OCI-LY1 (cell line): ENCODE data around the gene MYH15.

Experiments
- H2AFZ ChIP-seq: fragments of 200-600 bp; sonication (generic), shearing (Covaris generic); 2 replicates; pipeline ENCODE4 v1.6.0; 2014; ENCODE audit warnings: antibody characterized with exemption, mild to moderate bottlenecking, low read length
- H3F3A ChIP-seq: fragments of 200-600 bp; sonication (generic), shearing (Covaris generic); 2 replicates; pipeline ENCODE4 v1.6.0; 2014; ENCODE audit warnings: mild to moderate bottlenecking, antibody characterized with exemption, low read length, moderate library complexity; ENCODE audit not compliant: insufficient read depth
- H3K27ac ChIP-seq: fragments of 200-600 bp; sonication (generic); 2 replicates; pipeline ENCODE4 v1.5.1; 2014; ENCODE audit warnings: low read length, mixed run types, mild to moderate bottlenecking, low read depth; ENCODE audit not compliant: poor library complexity, severe bottlenecking
- H3K27me3 ChIP-seq: fragments of 200-600 bp; sonication (generic); 2 replicates; pipeline ENCODE4 v1.6.0; 2014; ENCODE audit warnings: antibody characterized with exemption, mild to moderate bottlenecking, low read length, moderate library complexity; ENCODE audit not compliant: insufficient read depth
- H3K36me3 ChIP-seq: fragments of 200-600 bp; sonication (generic); 2 replicates; pipeline ENCODE4 v1.6.1; 2014; ENCODE audit warnings: mild to moderate bottlenecking, antibody characterized with exemption, low read length, moderate library complexity, mixed read lengths; ENCODE audit not compliant: insufficient read depth
- H3K4me1 ChIP-seq: fragments of 200-600 bp; sonication (generic); 2 replicates; pipeline ENCODE4 v1.5.1; 2014; ENCODE audit warnings: mild to moderate bottlenecking, low read length, moderate library complexity; ENCODE audit not compliant: insufficient read depth, severe bottlenecking
- H3K4me2 ChIP-seq: fragments of 200-600 bp; sonication (generic), shearing (Covaris generic); 2 replicates; pipeline ENCODE4 v1.6.1; 2014; ENCODE audit warnings: low read length
- H3K4me3 ChIP-seq: fragments of 200-600 bp; sonication (generic); 2 replicates; pipeline ENCODE4 v1.5.1; 2014; ENCODE audit warnings: low read length, low read depth, mild to moderate bottlenecking, mixed read lengths; ENCODE audit not compliant: poor library complexity, severe bottlenecking
- H3K79me2 ChIP-seq: fragments of 200-600 bp; shearing (Covaris generic); 2 replicates; pipeline ENCODE4 v1.6.1; 2016; ENCODE audit warnings: mixed run types, low read length, mixed read lengths; ENCODE audit not compliant: insufficient read depth
- H3K9ac ChIP-seq: fragments of 200-600 bp; sonication (generic), shearing (Covaris generic); 2 replicates; pipeline ENCODE4 v1.6.1; 2014; ENCODE audit warnings: mild to moderate bottlenecking, low read length, mixed read lengths
- H3K9me2 ChIP-seq: fragments of 200-600 bp; sonication (generic), shearing (Covaris generic); 2 replicates; pipeline ENCODE4 v1.6.1; 2014; ENCODE audit warnings: low read depth, mild to moderate bottlenecking, low read length, mixed read lengths
- H3K9me3 ChIP-seq: fragments of 200-600 bp; shearing (Covaris generic); 2 replicates; pipeline ENCODE4 v1.6.1; 2014; ENCODE audit warnings: low read length, mixed read lengths
- H4K20me1 ChIP-seq: fragments of 200-600 bp; sonication (generic), shearing (Covaris generic); 2 replicates; pipeline ENCODE4 v1.6.0; 2016; ENCODE audit warnings: mild to moderate bottlenecking, low read length; ENCODE audit not compliant: insufficient read depth
- CTCF ChIP-seq: fragments of 200-600 bp; sonication (generic), shearing (Covaris generic); IDR thresholded peaks from 2 replicates; pipeline ENCODE4 v1.5.1; 2017; ENCODE audit warnings: mild to moderate bottlenecking, antibody characterized with exemption, low read length, moderate library complexity, mixed read lengths
- EZH2 ChIP-seq: fragments of 200-600 bp; sonication (generic), shearing (Covaris generic); IDR thresholded peaks from 2 replicates; pipeline ENCODE4 v1.8.0; 2017; ENCODE audit warnings: borderline replicate concordance, mixed run types, mild to moderate bottlenecking, antibody characterized with exemption, low read length, moderate library complexity, mixed read lengths

The MYH15 gene

GRCh38 chr3:108334701-108335100 lies 175.7 kb downstream of the MYH15 start:
- TF ChIP-seq CTCF = no peak
- no peaks in the 10 kb centered on the region for H3K36me3 ChIP-seq
- H3K9ac ChIP-seq = no peak overlapping the region
- no peaks in the 10 kb centered on the region for H3F3A ChIP-seq
- H3K9me2 ChIP-seq = no peaks in the 10 kb centered on the region
- H3K4me2 ChIP-seq = no peak overlapping the region
- no peak overlapping the region for H3K4me3 ChIP-seq
- no peak overlapping the region for H2AFZ ChIP-seq
- H3K4me1 ChIP-seq = no peaks in the 10 kb centered on the region
- no peaks in the 10 kb centered on the region for H4K20me1 ChIP-seq
- no peaks in the 10 kb centered on the region for H3K79me2 ChIP-seq
- no peaks in the 10 kb centered on the region for H3K9me3 ChIP-seq
- no peaks in the 10 kb centered on the region for H3K27me3 ChIP-seq
- no peak overlapping the region for H3K27ac ChIP-seq

- H3K27ac ChIP-seq = no peak overlapping the region
- H3K36me3 ChIP-seq = no peaks in the 10 kb centered on the region
- no peak overlapping the region for H2AFZ ChIP-seq
- no peaks in the 10 kb centered on the region for H3K9me3 ChIP-seq
- H3F3A ChIP-seq = no peaks in the 10 kb centered on the region
- no peaks in the 10 kb centered on the region for H3K27me3 ChIP-seq
- H3K9me2 ChIP-seq = no peaks in the 10 kb centered on the region
- H4K20me1 ChIP-seq = no peaks in the 10 kb centered on the region
- H3K4me2 ChIP-seq = no peak overlapping the region
- H3K79me2 ChIP-seq = no peaks in the 10 kb centered on the region
- H3K9ac ChIP-seq = no peak overlapping the region
- H3K4me1 ChIP-seq = no peaks in the 10 kb centered on the region
- H3K4me3 ChIP-seq = no peak overlapping the region
- TF ChIP-seq CTCF (no peak), EZH2 (no peak)
These were observed 176.4 kb downstream of the MYH15 start for GRCh38 chr3:108333961-108334360.

- Histone ChIP-seq H4K20me1 (no peaks in the 10 kb centered on the region), H3K9me3 (no peaks in the 10 kb centered on the region), H3K36me3 (no peaks in the 10 kb centered on the region), H2AFZ (no peak overlapping the region), H3K27me3 (no peaks in the 10 kb centered on the region), H3K27ac (no peak overlapping the region), H3K9ac (no peak overlapping the region), H3K4me2 (no peak overlapping the region), H3K4me1 (no peaks in the 10 kb centered on the region), H3K4me3 (no peak overlapping the region), H3F3A (no peaks in the 10 kb centered on the region), H3K79me2 (no peaks in the 10 kb centered on the region), H3K9me2 (no peaks in the 10 kb centered on the region)
- TF ChIP-seq CTCF (no peak), EZH2 (no peak)
These were observed 178.6 kb downstream of the MYH15 start for GRCh38 chr3:108331792-108332191.
